ENCODE measurements around the gene SEMA3F.

GRCh38 chr3:50194128-50194902 lies 39.2 kb downstream of the SEMA3F start:
- peak; percentile 13; the same call in 1 of the 2 replicates for TF ChIP-seq CTCF (IDR thresholded peaks at IDR 0.05; ENCODE audit: low read depth, low read length)
- no peak for TF ChIP-seq EZH2phosphoT487 (IDR thresholded peaks at IDR 0.05; ENCODE audit: low read depth)
